ENCODE data around the gene PLK5.
A peak's percentile ranks its signal among the peaks of the same experiment; 100 is the strongest.

PLK5 gene

DNA sequence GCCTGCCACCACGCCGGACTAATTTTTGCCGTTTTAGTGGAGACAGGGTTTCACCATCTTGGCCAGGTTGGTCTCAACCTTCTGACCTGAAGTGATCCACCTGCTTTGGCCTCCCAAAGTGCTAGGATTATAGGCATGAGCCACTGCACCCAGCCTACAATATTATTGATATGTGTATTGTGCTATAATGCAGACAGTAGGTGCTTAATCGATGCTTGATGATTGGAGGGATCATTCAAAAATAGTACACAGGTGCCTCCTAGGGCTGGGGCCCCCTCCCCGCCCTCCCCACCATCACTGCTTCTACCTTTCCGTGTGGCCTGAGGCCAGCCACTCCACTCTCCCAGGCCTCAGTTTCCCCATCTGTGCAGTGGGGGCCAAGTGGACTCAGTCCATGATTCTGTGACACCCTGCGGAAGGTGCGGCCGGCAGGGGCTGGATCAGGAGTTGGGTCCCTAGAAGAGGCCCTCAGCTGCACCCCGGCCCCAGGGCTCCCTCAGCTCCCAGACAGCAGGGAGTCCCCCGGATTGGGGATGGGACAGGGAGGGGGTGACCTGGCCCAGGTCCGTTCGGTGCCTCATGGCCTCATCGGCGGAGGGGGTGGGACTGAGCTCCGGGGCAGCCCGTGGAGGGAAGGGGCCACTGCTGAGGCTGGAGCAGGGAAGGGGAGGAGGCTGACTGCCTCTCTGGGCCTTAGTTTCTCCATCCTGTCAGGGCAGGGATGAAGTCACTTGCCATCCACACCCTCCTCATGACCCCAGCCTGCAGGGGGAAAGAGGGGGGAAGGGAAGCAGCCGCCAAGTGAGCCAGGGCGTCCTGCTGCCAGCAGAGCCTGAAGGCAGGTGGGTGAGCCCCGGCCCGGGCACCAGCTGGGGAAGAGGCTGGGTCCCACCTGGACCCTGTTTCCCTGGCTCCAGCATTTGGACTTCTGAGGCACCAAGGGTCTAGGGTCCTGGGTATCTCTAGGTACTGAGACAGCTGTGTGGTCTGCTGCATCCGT is 12.3 kb upstream of the PLK5 start:
- no peak overlapping the region for H3K4me3 ChIP-seq (ENCODE audit: low read depth, low read length)
- no peaks in the 10 kb centered on the region for H3K36me3 ChIP-seq
- no peak for DNase-seq
- H3K27me3 ChIP-seq, result peaks cover 39% of the 10 kb centered on the region
- peaks cover 3% of the 10 kb centered on the region; the same call in 1 of the 2 replicates for H3K4me1 ChIP-seq
- H3K9me3 ChIP-seq, result no peaks in the 10 kb centered on the region; the same call in 1 of the 2 replicates
- TF ChIP-seq, protein P1, sequence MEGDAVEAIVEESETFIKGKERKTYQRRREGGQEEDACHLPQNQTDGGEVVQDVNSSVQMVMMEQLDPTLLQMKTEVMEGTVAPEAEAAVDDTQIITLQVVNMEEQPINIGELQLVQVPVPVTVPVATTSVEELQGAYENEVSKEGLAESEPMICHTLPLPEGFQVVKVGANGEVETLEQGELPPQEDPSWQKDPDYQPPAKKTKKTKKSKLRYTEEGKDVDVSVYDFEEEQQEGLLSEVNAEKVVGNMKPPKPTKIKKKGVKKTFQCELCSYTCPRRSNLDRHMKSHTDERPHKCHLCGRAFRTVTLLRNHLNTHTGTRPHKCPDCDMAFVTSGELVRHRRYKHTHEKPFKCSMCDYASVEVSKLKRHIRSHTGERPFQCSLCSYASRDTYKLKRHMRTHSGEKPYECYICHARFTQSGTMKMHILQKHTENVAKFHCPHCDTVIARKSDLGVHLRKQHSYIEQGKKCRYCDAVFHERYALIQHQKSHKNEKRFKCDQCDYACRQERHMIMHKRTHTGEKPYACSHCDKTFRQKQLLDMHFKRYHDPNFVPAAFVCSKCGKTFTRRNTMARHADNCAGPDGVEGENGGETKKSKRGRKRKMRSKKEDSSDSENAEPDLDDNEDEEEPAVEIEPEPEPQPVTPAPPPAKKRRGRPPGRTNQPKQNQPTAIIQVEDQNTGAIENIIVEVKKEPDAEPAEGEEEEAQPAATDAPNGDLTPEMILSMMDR (IDR thresholded peaks at IDR 0.05; ENCODE audit: low read depth, low read length), result no peak

DNA sequence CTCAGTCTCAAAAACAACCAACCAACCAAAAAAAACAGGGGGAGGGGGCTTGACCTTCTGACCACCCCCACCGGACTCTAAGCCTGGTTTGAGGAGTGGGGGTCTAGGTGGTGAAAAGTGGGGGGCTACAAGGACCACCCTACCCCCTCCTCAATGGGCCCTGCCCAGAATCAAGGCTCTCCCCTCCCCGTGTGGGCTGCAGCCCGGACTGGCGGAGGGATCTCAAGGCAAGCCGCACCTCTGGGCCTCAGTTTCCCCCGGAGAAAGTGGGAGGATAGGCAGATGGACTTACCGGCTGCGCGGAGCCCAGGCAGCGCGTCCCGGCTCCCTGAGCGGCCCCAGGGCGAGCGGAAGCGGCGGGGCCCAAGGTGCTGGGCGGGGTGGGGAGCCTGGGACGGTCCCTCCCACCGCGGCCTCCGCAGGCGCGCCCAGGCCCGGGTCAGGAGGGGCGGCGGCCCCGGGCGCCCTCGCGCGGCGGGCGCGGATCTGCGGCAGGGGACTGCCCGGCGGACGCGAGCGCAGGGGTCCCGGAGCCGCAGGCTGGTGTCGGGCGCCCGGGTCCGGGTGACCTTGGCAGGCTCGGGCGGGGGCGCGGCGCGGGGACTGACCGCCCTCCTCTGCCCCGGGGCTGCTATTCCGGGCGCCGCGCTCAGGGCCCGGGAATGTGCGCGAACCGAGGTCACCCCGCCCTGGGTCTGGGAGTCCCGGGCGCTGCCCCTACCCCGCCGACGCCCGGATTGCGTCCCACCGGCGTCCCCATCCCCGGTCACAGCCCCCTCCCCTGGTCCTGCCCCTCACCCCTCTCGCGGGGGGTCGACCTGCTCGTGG is 11.0 kb upstream of the PLK5 start, which contains the start of gene ADAMTSL5:
Gene ADAMTSL5, minus strand, starts transcription at position 349 of the 828 bp plus-strand sequence. CDS start 2,076 bp downstream, outside the sequence.
- TF ChIP-seq, protein P1 (IDR thresholded peaks at IDR 0.05; ENCODE audit: low read depth, low read length), result no peak
- H3K27me3 ChIP-seq, result peaks cover 39% of the 10 kb centered on the region

DNA sequence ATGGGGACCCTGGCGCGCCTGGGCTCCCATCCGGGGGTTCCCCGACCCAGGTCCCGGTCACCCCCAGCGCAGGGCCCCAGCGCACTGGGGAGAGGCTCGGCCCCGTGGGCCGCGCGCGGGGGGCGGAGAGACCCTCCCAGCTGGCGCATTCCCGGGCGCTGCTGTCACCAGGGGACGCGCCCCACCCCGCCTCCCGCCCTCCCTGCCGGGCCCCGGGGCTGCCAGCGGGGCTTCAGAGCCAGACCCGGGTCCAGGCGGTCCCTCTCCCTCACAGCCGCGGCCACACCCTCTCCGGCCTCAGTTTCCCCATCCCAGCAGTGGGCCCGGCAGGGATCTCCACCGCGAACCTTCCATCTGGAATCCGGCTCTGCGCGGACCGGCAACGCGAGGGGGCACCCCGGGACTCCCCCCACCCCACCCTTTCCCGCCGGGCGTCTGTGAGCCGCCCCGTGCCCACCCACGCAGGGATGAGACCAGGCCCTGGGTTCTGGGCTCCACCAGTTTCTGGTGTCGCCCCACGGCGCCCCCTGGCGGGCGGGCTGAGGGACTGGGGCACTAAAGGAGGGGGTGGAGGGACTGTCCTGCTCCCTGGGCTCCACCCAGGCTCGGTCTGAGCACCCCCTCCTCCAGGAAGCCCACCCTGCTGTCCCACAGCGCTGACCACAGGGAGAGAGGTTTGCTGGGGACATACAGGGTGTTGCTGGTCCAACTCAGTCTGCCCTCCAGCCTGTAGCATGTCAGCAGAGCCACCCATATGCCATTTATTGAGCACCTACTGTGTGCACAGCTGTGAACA is 10.2 kb upstream of the PLK5 start:
- TF ChIP-seq, protein P1 (IDR thresholded peaks at IDR 0.05; ENCODE audit: low read depth, low read length), result peak; percentile 49
- Histone ChIP-seq H3K36me3 (no peaks in the 10 kb centered on the region), H3K4me3 (ENCODE audit: low read depth, low read length) (no peak overlapping the region), H3K4me1 (no peaks in the 10 kb centered on the region; the same call in 1 of the 2 replicates), H3K9me3 (no peaks in the 10 kb centered on the region; the same call in 1 of the 2 replicates), H3K27me3 (peaks cover 39% of the 10 kb centered on the region)
- DNase-seq, result peak; percentile 51

More for the DNA sequence above, 11.0 kb upstream of the PLK5 start, which contains the start of gene ADAMTSL5:
- Histone ChIP-seq H3K4me3 (ENCODE audit: low read depth, low read length) (no peak within 1 kb of the TSS), H3K9me3 (no peaks in the 10 kb centered on the region; the same call in 1 of the 2 replicates), H3K4me1 (peaks cover 3% of the 10 kb centered on the region; the same call in 1 of the 2 replicates), H3K36me3 (no peaks in the 10 kb centered on the region)
- peak; percentile 50 for DNase-seq

DNA sequence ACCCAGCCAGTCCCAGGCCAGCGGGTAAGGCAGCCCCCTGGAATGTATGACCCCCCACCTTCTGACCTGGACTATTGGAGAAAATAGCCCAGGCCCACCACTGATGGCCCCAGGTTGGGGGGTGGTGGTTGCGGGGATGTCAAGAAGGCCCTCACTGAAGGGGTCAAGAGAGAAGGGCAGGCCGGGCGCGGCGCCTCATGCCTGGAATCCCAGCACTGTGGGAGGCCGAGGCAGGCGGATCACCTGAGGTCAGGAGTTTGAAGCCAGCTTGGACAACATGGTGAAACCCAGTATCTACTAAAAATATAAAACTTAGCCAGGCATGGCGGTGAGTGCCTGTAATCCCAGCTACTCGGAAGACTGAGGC is 9.6 kb upstream of the PLK5 start:
- DNase-seq, result no peak
- no peaks in the 10 kb centered on the region for H3K9me3 ChIP-seq
- no peaks in the 10 kb centered on the region for H3K36me3 ChIP-seq
- TF ChIP-seq, protein P1 (IDR thresholded peaks at IDR 0.05; ENCODE audit: low read depth, low read length), result no peak
- H3K27me3 ChIP-seq, result peaks cover 39% of the 10 kb centered on the region
- H3K4me3 ChIP-seq (ENCODE audit: low read depth, low read length), result no peak overlapping the region
- H3K4me1 ChIP-seq, result no peaks in the 10 kb centered on the region

DNA sequence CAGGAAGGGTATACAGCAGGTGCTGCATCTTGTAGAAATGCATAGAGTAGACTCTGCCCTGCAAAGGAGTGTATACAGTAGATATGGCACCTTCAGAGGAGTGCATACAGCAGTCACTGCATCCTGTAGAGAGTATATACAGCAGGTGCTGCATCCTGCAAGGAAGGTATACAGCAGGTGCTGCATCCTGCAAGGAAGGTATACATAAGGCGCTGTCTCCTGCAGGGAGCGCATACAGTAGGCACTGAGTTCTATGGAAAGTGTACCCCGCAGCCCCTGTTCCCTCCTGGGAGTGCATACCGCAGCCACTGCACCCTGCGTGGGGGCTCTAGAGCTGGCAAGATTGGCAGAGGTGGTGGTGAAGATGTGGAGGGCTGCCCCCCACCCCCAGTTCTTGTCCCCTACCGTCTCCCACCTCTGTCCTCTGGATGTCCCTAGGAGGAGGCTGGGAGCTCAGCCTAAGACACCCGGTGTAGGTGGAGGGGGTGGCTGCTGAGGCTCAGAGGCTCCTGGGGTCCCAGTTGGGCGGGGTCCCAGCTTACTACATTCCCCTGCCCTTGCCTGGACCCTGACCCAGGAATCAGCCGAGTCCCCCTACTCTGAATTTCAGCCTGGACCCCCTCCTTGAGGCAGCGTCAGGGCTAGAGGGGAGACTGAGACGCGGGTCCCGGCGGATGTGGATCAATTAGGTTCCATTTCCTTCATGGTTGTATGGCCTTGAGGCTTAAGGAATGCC is 8.7 kb upstream of the PLK5 start:
- no peak overlapping the region for H3K4me3 ChIP-seq (ENCODE audit: low read depth, low read length)
- no peaks in the 10 kb centered on the region for H3K4me1 ChIP-seq
- H3K9me3 ChIP-seq, result no peaks in the 10 kb centered on the region
- no peak for DNase-seq
- H3K27me3 ChIP-seq, result peaks cover 34% of the 10 kb centered on the region
- TF ChIP-seq, protein P1 (IDR thresholded peaks at IDR 0.05; ENCODE audit: low read depth, low read length), result no peak
- no peaks in the 10 kb centered on the region for H3K36me3 ChIP-seq

All from BE2C (cell line).